Left renal pelvis (tissue), 4 donors: ENCODE measurements around the gene ERFL. TPM values are rescaled to one million over a fixed set of nuclear protein-coding genes. Genes with fewer than 3 reads are reported as not detected.
"Not testable (repeated sequence)": the region's sequence is repeated elsewhere in the genome, so short reads cannot be mapped to it uniquely, and the experiment has no call there.

Experiments
- DNase-seq, 4 donors: peaks; one replicate each; pipeline ENCODE4 v3.0.0-alpha.2; 2013; ENCODE audit warnings: low read depth in 4 of 4, low spot score in 3 of 4
- polyA plus RNA-seq, 4 donors: library from polyadenylated mRNA; unstranded; fragments of 120-200 nt; gene quantifications; one replicate each; pipeline ENCODE4 v1.2.1, GENCODE V29; 2013; ENCODE audit not compliant: insufficient read length in 4 of 4

Gene ERFL
- polyA plus RNA-seq, 4 donors, result 0.14 to 0.27 (median 0.16) TPM; not detected in 1

DNA sequence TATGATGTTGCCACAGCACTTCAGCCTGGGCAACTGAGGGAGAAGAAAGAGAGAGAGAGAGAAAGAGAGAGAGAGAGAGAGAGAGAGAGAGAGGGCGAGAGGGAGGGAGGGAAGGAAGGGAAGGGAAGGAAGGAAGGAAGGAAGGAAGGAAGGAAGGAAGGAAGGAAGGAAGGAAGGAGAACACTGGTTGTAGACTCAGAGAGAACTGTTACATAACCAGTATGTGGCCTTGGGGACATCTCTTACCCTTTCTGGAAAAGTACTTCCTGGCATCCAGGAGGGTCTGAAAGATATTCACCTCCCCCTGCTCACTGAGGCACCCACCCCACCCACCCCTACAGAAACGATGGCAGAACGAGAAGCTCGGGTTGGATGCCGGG lies 47.9 kb downstream of the ERFL start:
- no peak for DNase-seq

DNA sequence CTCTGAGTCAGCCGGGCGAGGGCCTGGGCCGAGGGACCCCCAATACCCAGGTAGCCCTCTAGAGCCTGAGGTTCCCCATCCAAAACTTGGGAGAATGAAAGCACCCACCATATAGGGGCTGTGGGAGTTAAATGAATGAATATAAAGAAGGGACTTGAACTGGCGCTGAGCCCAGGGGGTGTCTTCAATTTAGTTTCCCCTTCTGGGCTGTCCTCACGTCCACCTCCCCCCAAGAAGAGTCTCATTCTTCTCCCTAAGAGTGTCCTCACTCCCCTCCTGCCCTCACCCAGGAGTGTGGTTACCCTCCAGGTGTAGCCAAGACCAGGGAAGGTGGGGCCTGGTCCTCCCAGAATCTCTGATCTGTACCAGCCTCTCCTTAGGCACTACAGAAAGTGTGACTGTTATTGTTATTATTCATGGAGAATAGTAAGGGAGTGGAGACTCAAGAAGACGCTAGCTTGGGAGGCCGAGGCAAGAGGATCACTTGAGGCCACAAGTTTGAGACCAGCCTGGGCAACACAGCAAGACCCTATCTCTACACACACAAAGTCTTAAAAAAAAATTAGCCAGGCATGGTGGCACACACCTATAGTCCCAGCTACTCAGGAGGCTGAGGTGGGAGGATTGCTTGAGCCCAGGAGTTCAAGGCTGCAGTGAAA lies 48.5 kb downstream of the ERFL start:
- DNase-seq, result no peak

DNA sequence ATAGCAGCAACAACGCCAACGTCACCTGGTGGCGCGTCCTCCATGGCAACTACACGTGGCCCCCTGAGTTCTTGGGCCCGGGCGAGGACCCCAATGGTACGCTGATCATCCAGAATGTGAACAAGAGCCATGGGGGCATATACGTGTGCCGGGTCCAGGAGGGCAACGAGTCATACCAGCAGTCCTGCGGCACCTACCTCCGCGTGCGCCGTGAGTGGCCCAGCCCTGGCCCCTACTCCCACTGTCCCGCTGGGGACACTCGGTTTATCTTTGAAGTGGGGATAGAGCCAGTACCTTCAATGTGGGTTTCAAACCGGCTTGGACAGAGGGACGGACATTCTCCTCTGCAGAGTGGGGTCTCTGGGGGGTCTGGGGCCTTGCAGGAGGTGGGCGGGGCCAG lies 49.2 kb downstream of the ERFL start:
- no peak for DNase-seq

DNA sequence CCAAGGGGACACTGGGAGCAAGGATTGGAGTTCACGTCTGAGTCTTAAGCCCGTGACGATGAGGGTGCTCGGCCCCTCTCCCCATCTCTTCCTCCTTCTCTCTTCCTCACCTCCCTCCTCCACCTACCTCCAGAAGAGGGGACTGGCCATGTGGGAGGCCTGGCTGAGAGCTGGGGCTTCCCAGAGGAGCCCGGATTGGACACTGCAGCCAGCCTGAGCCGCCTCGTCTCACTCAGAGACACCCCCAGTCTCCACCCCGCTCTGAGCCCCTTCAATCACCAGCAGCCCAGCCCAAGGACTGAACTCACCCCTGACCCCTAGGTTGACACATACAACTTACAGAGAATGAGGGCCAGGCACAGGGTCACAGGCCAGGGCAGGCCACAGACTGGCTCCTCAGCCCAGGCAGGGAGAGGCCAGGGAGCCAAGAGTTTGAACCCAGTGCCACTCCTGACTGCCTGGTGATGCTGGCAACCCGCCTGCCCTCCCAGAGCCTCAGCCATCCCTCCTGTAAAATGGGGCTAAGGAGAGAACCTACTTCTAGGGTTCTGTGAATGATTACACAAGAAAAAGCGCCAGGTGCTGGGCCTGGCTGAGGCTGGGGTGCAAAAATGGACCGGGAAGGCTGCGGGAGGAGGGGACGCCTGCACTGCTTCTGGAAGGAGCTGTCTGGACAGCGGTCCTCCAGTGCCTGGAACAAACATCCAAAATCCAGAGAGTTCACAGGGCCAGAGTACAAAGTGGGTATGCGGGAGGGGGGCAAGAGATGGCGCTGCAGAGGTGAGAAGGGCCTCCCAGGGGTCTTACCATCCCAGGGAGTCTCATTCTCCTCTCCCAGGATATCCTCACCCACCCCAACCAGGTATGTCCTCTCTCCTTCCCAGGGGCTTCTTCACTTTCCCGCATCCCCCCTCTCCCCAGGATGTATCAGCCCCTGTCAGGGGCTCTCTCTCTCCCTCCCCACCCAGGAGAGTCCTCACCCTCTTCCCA lies 50.0 kb downstream of the ERFL start:
- no peak for DNase-seq

DNA sequence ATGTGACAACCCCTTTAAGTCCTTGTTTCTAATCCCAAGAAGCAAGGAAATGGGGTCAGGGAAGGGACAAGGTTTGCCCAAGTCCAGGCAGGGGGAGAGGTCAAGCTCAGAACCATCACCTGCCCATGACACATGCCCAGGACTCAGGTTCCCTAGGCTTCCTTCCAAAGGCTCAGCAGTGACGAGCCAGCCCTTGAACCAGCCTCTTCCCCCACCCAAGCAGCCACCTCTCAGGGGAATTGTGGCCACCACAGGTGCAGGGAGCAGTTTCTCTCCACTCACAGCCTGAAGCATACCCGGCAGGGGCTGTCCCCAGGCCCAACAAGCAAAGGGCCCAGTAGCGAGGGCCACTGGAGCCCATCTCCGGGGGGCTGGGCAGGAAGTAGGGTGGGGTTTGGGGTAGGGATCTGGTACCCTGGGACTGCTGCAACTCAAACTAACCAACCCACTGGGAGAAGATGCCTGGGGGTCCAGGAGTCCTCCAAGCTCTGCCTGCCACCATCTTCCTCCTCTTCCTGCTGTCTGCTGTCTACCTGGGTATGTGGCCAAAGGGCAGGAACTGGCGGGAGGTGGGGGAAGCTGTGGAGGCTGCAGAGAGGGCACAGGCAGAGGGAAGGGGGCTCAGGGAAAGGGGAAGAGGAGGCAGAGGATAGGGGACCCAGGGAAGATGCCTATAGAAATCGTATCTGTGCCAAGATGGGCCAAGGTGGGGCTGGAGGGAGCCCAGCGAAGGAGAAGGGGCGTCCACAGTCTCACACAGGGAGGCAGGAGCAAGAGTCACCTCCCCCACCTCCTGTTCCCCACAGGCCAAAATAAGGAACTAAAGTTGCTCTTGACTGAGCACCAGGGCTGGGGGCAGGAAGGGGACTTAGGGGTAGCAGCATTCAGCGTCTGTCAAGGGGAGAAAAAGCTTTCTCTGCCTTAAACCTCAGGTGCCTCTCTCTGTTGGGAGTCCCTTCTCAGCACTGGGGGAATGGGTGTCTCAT lies 51.1 kb downstream of the ERFL start, which contains the start of gene CD79A:
CD79A (plus strand) TSS at position 433 of the 986 bp plus-strand sequence; CDS start at position 459, 26 bp downstream.
- no peak for DNase-seq

DNA sequence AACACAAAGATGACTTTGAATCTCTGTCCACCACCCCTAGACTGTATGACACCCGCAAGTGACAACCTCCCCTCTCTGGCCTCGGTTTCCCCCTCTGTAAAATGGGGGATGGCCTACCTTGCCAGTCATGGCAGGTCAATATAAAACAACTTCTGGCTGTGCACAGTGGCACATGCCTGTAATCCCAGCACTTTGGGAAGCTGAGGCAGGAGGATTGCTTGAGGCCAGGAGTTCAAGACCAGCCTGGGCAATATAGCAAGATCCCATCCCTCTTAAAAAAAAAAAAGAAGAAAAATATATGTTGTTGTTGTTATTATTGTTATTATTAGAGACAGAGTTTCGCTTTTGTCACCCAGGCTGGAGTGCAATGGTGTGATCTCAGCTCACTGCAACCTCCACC lies 52.3 kb downstream of the ERFL start:
- not testable (repeated sequence) for DNase-seq

DNA sequence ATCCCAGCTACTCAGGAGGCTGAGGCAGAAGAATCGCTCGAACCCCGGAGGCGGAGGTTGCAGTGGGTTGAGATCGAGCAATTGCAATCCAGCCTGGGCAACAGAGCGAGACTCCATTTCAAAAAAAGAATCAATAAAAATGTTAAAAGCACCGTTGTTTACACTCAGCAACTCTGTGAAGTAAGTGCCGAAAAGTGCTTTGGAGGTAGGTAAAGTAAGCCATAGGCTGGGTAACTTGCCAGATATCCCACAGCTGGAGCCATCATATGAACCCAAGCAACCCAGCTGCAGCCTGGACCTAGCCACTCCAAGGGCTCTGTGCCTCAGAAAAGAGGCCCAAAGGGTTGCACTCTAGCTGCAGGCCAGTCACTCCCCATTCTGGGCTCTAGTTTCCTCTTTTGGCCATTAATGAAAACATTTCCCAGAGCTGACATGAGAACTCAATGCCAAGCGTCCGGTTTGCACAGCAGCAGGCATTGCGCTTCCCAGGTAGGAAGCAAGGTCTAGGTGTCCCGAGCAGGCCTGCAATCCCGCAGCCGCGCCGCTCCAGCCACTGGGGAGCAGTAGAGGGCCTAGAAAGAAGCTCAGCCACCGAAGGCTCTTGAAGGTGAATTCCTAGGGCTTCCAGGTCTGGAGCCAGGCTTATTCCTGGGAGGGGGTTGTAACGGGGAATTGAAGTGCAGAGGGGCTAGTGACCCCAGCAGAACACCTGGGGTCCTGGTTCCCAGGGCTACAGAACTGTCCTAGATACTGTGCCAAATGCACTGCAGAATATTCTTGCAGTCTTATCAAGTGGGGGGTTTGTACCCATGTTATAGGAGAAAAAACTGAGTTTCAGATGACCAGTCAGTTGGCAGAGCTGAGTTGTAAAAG lies 55.2 kb downstream of the ERFL start:
- DNase-seq, result no peak

DNA sequence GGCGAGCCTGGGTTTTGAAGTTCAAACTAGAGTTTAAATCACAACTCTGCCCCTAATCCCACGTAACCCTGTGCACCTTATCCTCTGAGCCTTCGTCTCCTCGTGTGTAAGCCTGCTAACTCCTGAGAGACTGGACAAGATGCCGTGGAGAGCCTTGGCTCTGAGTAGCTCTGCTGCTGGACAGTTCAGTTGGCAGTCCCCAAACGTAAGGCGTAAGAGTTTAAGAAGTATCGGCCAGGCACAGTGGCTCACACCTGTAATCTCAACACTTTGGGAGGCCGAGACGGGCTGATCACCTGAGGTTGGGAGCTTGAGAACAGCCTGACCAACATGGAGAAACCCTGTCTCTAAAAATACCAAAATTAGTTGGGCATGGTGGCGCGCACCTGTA lies 55.9 kb downstream of the ERFL start:
- no peak for DNase-seq

DNA sequence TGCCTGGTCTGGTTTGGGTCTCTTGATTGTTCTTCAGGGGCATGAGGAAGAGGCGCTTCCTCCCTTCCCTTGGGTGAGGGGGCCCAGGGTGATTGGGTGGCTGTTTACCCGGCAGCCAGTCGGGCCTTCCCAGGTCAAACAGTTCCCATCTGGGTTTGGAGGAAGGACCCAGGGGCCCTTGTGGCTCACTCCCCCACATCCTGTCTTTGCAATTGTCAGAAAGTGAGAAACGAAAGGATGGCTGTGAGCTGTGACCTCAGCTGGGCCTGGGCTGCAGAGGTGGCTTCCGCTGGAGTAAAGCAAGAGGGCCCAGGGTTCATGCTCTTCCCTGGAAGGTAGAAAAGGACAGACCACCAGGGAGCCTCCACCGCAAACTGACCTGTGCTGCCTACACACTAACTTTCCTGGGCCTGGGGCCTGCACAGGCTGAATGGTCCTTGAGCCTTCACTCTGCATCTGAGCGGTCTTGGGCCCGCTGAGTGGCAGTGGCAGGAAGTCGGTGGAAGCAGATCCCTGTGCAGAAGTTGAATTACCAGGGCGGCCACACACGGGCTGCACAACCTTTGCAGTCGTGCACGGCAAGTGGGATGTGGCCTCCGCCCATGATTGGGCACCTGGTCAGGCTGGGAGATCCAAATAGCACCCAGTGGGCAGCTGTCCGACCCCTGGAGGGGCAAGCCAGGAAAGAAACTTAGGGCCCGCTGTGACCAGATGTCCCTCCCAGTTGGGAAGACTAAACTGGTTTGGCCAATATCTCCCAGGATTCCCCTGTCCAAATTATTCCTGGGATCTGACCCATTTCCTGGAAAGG lies 56.5 kb downstream of the ERFL start:
- DNase-seq, result no peak

DNA sequence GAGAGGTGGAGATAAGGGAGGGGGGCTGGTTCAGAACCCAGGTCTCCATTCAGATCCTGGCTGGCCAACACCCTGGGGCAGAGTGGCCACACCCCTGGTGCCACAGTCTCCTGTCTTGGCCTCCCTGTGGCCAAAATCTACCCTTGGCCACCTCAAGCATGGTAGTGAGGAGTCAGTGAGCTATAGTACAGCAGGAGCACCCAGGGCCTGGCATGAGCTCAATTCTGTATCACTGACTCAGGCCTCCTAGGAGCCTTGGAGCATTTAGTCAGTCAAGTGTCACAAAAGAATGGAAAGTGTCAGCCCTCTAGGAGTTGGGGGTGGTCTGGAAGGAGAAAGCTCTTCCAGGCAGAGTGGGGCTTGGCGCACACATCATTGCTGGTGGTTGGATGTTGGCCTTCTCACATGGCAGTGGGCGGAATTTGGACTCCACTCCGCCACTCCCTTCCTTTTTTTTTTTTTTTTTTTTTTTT lies 57.8 kb downstream of the ERFL start:
- DNase-seq, result no peak

DNA sequence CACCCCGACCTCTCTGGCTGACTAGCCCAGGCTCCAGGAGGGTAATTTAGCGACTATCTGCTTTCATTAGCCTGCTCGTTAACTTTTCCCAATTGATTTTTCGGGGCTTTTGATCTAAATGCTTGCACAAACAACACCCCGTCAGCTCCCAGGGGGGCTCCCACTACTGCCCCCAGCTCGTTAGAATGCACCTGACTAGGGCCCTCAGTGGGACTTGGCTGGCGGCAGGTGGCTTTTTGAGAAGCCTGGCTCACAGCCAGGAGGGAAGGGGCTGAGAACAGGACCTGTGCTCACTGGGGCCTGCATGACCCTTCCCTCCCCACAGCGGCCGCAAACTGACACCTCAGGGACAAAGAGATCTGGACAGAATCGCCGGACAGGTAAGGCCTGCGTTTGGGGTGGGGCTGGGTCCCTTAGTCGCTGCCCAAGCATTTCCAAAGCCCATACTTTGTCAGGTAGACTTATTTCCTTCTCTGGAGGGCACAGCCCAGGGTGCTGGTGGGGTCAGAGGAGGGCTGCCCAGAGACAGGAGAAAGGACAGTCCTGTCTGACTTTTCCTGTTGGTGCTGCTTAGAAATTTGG lies 58.8 kb downstream of the ERFL start:
- DNase-seq, result no peak

DNA sequence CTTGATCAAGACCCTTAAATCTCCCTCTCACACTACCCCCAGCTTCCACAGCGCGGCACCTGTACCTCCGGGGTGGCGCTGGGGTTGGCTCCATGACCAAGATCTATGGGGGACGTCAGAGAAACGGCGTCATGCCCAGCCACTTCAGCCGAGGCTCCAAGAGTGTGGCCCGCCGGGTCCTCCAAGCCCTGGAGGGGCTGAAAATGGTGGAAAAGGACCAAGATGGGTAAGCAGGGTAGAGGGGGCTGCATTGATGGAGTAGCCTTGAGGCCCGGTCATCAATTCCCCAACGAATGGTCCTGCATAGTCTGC lies 59.3 kb downstream of the ERFL start:
- DNase-seq, result no peak

DNA sequence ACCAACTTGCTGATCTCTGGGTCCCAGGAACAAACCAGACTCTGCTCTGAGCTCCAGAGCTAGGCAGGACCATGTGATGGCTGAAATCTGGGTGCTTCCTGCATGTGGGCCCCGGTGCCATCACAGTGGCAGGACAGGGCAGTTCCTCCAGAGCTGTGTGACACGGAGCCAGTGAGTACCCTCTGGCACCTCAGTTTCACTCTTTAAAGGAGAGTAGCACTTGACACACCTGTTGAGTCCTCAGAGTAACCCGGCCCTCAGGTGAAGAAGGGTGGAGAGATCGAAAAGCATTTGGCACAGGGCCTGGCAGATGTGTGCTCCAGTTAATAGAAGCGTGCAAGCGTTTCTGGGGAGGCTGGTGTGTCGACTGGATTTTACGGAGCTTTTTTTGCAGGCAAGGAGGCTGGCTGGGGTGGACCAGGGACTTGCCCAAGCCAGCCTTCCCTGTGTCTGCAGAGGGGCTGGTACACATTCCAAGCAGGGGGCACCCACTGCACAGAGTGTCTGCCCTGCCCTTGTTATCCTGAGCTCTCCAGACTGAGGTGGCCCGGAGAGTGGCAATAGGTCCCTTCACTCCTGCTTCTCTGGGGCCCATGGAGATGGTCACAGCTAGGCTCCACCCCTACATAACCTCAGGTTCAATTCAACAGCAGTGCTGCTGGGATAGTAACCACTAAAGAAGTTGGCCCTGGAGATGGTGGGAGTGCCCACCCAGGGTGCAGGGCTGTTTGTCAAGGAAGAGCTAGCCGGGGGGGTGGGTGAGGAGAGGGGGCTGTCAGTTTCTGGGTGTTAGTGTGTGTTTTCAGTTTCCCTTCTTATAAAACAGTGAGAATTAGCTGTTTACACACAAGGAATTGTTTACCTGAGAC lies 59.9 kb downstream of the ERFL start:
- DNase-seq, result no peak

DNA sequence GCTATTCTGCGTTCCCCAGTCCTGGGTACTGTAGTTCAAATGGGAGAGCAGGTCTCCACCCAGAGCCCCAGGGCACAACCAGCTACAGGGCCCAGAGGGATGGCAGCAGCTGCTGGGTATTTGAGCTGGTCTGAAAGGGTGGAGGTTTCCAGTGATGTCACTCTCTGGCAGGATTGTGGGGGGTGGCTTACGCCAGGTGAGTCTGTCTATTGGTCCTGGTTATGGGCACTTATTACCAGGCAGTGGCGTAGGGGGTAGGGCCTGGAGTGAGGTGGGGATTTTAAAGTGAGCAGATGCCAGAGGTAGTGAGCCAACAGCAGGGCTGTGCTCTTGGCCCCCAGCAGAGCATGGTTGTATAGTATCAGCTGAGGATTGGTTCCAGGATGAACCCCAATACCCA lies 62.0 kb downstream of the ERFL start:
- no peak for DNase-seq

DNA sequence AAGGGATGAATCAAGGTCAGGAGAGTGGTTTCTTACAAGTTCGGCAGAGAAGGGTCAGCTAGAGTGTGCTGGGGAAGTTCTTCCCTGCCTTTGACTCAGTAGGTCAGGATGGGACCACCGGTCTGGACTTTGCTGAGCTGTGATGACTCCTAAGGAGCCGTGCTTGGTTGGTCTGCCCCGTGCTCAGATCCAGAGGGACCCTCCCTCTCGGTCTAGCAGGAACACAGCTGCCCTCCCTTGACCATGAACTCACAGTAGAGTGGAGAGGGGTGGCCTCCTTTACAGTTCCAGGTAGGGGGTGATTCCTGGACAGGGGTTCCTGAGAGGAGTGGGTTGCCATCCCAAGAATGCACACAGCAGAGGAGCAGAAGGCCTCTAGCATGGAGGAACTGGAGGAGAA lies 63.9 kb downstream of the ERFL start:
- no peak for DNase-seq

DNA sequence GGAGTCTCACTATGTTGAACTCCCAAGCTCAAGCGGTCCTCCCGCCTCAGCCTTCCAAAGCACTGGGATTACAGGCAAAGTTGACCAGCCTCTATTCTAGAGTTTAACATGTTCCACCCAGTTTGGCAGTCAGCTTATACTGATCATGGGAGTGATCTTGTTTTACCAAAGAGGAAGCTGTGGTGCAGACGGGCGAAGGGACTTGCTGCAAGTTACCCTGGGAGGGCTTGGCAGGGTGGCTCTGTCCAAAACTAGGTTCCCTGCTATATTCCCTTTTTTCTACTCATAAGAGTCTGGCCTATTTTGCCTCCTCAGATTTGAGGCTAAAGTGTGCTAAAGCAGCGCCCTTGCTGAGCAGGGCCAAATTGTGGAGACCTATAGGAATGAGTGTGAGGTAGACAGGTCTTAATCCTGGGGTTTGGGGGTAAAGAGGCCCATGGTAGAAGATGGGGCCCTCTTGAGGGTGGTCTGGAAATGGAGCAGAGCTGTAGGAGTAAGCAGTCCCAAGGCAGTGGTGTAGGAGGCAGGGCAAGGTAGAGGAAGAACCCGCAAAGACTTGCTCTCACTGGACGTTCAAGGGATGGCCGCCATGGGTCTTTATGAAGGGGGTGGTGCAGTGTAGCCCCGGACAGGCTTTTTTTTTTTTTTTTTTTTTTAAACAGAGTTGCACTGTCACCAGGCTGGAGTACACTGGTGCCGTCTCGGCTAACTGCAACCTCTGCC lies 64.9 kb downstream of the ERFL start:
- no peak for DNase-seq

DNA sequence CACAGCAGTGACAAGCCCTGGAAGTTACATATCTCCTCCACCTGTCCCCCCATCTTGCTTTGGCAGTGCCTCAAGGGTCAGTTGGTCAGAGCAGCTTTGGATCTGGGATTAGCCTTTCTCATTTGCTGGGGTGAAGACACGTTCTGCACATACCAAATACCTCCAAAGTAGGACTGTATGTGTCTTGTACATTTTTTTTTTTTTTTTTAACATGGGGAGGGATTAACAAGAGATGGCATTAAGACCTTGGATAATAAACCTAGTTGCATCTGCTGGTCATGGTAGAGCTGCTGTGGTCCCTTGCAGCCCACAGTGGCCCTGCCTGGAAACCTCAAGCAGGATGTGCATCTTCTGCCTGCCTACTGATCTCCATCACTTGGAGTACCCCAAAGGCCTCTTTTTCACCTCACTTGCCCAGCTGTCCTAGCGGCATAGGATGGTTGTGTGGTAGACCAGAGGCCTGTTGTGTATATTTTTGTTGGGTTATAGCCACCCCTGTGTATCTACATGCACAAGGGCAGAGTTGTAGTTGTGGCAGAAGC lies 65.7 kb downstream of the ERFL start:
- DNase-seq, result no peak
